Measurements from ENCODE around the gene SAP25.
"Not testable (repeated sequence)": the region's sequence is repeated elsewhere in the genome, so short reads cannot be mapped to it uniquely, and the experiment has no call there.

SAP25 gene

GRCh38 chr7:100576384-100576993, 2.8 kb upstream of the SAP25 start:
- DNase-seq (ENCODE audit: low read depth in 2 of 3, low spot score in 2 of 3): no peak

- DNase-seq (ENCODE audit: low read depth in 2 of 3, low spot score in 2 of 3): no peak
Observed at GRCh38 chr7:100575746-100576383, 2.2 kb upstream of the SAP25 start.

GRCh38 chr7:100575206-100575631, 1.5 kb upstream of the SAP25 start:
- DNase-seq (ENCODE audit: low read depth in 2 of 3, low spot score in 2 of 3): no peak

DNA sequence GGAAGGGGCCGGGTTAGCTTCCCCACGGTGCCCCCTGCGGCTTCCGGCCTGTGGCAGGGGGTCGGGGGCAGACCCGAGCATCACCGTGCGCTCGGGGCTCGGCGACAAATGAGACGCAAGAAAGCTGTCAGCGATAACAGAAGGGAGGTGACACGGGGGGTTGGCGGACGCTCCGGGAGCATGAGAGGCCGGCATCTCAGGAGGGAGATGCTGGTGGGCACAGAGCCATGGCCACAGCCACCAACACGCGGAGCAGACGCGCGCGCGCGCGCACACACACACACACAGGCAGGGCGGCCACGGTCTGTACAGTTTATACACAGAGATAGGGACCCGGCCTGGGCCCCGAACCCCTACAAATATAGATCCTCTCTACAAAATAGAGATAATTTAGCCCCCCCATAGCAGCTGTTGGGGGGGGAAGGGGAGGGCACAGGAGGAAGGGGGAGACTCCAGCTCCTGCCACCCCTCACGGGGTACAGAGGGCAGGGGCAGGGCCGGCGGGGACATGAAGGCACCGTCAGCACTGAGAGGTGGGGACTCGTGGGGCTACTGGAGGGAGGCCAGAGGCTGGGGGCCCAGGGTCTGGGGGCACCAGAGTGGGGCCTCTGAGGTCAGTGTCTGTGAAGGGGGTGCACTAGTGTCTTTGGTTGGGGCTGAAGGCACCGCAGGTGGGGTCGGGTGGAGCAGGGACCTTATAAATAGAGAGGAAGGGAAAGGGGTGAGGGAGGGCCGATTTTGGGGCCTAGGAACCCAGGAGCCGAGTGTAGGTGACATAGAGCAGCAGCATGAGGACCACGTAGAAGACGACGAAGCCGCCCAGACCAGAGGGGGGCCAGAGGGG, 884 bp upstream of the SAP25 start:
- no peak for DNase-seq (ENCODE audit: low read depth in 2 of 3, low spot score in 2 of 3)

GRCh38 chr7:100572949-100573675, 588 bp downstream of the SAP25 start:
- no peak for DNase-seq (ENCODE audit: low read depth in 2 of 3, low spot score in 2 of 3)

DNA sequence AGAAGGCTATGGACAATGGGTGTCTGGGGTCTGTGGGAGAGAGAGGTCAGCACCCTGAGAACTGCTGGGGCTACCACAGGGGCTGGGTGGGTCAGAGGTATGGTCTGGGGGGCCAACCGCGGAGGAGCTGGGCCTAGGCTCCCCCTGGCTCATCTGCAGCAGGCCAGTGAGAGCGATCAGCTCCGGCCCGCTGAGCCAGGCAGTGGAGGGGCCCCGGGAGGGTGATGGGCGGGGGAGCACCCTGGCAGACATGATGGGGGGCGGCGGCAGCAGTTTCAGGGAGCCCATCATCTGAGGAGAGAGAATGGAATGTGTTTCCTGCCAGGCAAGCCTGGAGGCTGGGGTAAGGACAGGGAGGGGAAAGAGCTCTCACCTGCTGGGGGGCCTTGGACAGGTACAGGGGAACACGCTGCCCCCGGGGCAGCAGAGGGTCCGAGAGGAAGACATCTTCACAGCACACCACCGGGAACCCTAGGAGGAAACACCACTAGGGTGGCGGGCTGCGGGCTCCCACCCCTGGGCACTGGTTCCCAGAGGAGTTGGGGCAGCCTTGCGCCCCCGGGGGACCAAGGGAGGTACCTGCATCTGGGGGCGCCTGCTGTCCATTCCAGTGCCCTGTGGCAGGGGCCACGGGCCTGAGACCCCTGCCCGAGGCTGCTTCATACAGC, 1.3 kb downstream of the SAP25 start:
- no peak for DNase-seq (ENCODE audit: low read depth in 2 of 3, low spot score in 2 of 3)

DNA sequence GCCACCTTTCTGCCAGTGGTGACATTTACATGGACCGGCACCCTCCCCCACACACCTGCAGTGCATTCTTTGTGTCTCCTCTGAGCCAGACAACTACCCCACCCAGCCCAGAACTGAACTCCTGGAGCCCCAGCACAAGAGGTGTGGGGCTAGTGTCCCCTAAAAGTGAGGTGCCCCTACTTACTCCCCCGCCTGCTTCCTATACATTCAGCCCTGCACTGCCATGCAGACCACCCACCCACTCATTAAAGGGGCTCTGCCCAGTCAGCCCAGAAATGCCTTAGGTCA, 1.9 kb downstream of the SAP25 start:
- DNase-seq (ENCODE audit: low read depth in 2 of 3, low spot score in 2 of 3): no peak

- no peak for DNase-seq (ENCODE audit: low read depth in 2 of 3, low spot score in 2 of 3)
Observed at GRCh38 chr7:100570954-100571828, 2.5 kb downstream of the SAP25 start.

DNA sequence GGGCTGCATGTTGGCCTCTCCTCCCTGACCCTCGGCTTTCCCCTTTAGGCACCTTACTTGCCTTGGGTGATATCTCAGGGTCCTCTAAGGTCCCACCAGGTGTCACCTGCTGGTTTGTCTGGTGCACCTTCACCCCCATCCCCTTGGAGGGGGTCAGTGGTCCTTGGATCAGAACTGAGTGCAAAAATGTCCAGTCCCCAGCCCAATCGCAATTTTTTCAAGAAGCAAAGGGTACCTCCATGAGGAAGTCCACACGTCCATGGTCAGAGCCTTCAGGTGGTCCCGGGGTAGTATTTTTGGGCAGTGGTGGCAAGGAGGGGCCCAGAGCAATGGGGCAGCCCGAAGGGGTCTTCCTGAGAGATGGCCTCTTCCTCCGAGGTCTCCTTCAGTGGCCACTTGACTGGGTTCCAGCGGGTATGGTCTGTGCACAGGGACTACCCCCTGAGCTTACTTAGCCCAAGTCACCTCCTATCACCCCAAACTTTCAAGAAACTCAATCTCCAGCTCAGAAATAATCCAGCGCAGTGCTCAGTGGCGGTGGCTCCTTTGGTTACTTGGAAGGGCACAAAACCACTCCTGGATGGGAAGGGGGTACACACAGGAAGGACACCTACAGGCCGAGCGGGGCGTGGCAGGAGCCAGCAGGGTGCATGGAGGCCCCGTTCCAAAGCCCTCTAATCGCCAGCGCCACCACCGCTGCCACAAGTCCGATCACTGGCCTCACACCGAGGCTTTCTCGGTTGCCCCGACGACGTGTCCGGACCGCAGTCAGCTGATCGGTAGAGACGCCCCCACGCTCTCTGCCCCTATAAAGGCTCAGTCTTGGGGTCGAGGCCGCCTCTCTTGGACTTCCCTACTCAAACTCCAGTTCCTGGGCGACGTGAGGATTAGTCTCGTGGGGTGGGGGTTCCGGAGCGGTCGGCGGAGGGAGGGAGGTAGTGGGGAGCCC, 4.5 kb downstream of the SAP25 start:
- DNase-seq (ENCODE audit: low read depth in 2 of 3, low spot score in 2 of 3): no peak

DNA sequence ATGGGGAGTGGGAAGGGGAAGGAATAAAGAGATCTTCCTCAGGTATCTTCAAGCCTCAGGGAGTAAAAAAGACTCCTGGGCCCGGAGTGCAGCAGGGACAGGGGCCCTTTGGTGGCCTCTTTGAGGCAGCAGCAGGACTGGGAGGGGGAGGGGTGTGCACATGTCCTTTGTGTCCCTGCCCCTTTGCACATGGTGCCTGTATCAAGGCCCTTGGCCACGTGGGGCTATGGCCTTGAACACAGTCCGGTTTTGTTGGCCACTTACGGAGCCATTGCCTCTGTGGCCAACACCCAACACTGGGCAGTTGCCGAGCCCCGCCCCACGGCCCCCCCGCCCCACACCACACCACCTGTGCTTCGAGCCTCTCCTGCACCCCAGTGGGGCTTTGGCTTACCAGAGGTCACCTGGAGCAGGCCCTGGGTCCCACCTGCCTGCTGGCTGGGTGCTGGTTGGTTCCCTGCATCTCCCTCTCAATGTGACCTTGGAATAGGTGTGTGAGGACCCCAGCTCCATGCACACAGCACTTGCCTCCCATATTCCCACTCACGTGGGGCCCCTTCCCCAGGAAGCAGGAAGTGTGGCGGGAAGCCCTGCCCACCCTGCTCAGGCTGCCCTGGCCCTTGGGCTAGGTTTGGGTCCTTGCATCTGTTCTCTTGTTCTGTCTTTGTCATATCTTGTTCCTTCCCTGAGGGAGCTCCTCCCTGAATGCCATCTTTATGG, 5.4 kb downstream of the SAP25 start:
- no peak for DNase-seq (ENCODE audit: low read depth in 2 of 3, low spot score in 2 of 3)

DNA sequence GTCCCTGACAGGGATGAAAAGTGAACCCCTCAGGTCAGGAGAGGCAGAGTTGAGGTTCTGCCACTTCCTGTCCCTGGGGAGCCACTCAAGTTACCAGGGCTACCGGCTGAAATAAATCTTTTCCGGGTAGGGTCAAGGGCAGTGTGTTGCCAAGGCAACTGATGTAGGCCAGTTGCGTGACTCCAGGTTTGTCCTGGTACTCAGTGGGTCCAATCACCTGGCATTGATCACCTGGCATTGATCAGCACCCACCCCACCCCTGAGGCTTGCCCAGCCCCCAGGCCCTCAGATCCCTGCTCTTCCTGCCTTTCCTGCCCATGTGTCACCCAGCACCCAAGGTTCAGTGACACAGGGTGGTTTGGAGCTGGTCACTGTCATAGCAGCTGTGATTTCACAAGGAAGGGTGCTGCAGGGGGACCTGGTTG, 5.9 kb downstream of the SAP25 start:
- DNase-seq (ENCODE audit: low read depth in 2 of 3, low spot score in 2 of 3): no peak

- no peak for DNase-seq (ENCODE audit: low read depth in 2 of 3, low spot score in 2 of 3)
Observed at GRCh38 chr7:100567031-100567730, 6.5 kb downstream of the SAP25 start.

DNA sequence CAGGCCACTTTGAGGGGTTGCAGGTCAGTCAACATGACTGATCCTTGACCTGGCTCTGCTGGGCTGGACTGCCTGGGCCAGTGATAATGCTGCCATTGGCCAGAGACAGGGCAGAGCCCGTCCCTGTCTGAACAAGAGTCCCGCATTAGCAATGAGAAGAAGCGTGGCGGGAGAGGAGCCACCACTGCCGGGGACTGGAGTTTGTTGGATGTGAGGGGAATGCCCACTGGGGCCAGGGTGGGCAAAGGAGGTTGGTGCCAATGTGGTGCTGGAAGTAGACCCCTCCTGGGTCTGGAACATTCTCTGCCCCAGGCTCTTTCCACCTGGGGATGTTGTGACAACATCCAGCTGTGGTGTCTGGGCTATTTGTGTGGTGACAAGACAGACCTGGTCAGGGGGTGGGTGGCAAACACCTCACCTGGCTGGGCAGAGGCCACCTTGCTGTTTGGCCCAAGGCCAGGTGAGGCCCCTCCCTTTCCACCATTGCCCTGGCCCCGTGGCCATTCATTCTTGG, 7.6 kb downstream of the SAP25 start:
- no peak for DNase-seq (ENCODE audit: low read depth in 2 of 3, low spot score in 2 of 3)

DNA sequence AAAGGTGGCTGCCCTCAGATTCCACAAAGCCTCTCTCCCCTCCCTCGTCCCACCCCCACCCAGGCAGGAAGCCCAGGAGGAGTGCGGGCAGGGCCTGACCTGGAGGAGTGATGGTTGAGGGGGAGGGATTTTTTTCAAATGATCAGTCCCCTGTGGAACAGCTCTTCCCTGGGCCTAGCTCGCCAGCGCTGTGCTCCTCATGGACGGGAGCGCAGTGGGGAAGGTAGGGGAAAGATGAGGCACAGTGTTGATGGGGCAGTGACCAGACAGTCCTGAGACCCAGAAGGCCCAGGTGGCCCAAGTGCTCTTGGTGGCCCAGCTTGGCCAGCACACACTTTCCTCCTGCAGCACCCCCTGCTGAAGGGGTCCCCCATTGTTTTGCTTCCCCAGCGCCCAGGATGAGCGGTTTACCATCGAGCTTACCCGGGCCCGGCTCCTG, 8.5 kb downstream of the SAP25 start:
- no peak for DNase-seq (ENCODE audit: low read depth in 2 of 3, low spot score in 2 of 3)

DNA sequence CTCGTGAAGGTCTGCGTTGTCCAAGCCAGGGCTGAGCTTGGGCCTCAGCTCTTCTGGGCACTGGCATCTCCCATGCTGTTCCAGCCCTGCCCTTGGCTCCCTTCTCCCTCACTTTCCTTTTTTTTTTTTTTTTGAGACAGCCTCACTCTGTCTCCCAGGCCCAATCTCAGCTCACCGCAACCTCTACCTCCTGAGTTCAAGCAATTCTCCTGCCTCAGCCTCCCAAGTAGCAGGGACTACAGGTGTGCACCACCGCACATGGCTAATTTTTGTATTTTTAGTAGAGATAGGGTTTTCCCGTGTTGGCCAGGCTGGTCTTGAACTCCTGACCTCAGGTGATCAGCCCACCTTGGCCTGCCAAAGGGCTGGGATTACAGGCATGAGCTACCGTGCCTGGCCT, 9.3 kb downstream of the SAP25 start:
- DNase-seq (ENCODE audit: low read depth in 2 of 3, low spot score in 2 of 3): not testable (repeated sequence)

DNA sequence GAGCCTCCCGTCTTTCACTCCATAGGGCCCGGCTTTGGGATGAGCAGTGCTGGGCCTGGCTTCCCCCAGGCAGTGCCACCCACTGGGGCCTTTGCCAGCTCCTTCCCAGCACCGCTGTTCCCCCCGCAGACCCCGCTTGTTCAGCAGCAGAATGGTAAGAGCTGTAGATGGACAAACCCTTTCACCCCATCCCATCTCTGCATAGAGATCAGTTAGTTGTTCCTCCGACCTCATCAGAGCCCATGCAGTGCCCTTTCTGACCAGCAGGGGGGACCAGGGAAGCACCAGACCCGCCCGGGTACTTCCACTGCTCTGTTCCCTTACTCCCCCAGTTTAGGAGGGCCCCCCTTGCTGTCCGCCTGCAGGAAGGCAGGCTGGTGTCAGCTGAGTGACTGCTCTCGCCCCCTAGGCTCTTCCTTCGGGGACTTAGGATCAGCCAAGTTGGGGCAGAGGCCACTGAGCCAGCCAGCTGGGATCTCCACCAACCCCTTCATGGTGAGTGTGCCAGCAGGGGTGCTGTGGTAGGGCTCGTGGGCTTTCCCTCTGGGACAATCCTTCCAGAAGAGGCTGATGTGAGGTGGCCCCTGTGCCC, 9.8 kb downstream of the SAP25 start:
- peak; percentile 40 to 77 (median 72) for DNase-seq (ENCODE audit: low read depth in 2 of 3, low spot score in 2 of 3)

DNA sequence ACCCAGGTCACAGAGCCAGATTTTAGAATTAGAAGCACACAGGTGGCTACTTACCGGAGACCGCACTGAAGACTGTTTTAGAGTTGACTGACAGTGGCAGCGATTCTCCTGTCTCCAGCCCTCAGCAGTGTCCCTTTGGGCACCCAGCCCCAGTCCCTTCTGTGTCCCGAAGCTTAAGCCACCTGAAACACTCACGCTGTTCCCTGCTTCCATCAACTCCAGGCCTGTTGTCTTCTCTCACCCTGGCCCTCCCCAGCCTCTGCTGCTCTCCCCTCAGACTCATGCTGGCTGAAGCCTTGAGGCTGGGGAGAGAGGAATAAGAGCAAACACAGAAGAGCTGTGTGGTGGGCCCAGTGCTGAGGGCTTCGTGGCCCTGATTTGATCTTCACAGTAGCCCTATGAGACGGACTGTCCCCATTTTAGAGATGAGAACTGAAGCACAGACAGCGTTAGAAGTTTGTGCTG, 10.6 kb downstream of the SAP25 start:
- no peak for DNase-seq (ENCODE audit: low read depth in 2 of 3, low spot score in 2 of 3)
